WTC11 (cell line): ENCODE data around the gene TRAF2. TPM values are rescaled to one million over a fixed set of nuclear protein-coding genes. Genes with fewer than 3 reads are reported as not detected.
A peak's percentile ranks its signal among the peaks of the same experiment; 100 is the strongest.

Source experiments
- ATAC-seq: fragments of 200-7000 bp; cut with Tn5 transposase; 2 replicates; pipeline ENCODE4 v1.10.0; 2021; ENCODE audit warnings: mild to moderate bottlenecking, moderate library complexity
- CTCF ChIA-PET: fragments of 300-600 bp; sonication (Branson Sonifier 250); formaldehyde crosslinking; loops from one replicate; lab custom pipeline; 2021; ENCODE audit warnings: antibody characterized with exemption; lab: Charles Lee
- POLR2A ChIA-PET: fragments of 350-600 bp; sonication (Branson Sonifier 250); formaldehyde crosslinking; loops from one replicate; lab custom pipeline; 2021; ENCODE audit warnings: antibody characterized with exemption; lab: Charles Lee
- DNase-seq: peaks from one replicate; pipeline ENCODE4 v3.0.0; 2021; ENCODE audit warnings: low spot score
- H3K27ac Mint-ChIP-seq: 2 replicates; pipeline ENCODE4 v1.8.0; 2021; ENCODE audit warnings: mixed read lengths
- H3K27me3 Mint-ChIP-seq: 2 replicates; pipeline ENCODE4 v1.8.0; 2021; ENCODE audit warnings: low read depth, mild to moderate bottlenecking, moderate library complexity, mixed read lengths
- H3K36me3 Mint-ChIP-seq: 2 replicates; pipeline ENCODE4 v1.8.0; 2021; ENCODE audit warnings: mixed read lengths
- H3K4me1 Mint-ChIP-seq: 2 replicates; pipeline ENCODE4 v1.8.0; 2022; ENCODE audit warnings: mixed read lengths
- H3K4me3 Mint-ChIP-seq: 2 replicates; pipeline ENCODE4 v1.8.0; 2021; ENCODE audit warnings: mild to moderate bottlenecking, moderate library complexity, mixed read lengths
- H3K9me3 Mint-ChIP-seq: 2 replicates; pipeline ENCODE4 v1.8.0; 2021; ENCODE audit warnings: mixed read lengths
- AR ChIP-seq: fragments of 250-450 bp; sonication (Bioruptor Pico); IDR thresholded peaks from 2 replicates; pipeline ENCODE4 v1.9.0; 2021; ENCODE audit warnings: mild to moderate bottlenecking
- ATF6 ChIP-seq: sonication (generic); formaldehyde crosslinking; IDR thresholded peaks from 2 replicates; pipeline ENCODE4 v1.8.1; 2023; ENCODE audit warnings: mild to moderate bottlenecking, missing genetic modification reagents
- E2F4 ChIP-seq: sonication (generic); formaldehyde crosslinking; IDR thresholded peaks from 2 replicates; pipeline ENCODE4 v1.8.1; 2022; ENCODE audit warnings: low read depth, mild to moderate bottlenecking, moderate library complexity, missing genetic modification reagents, borderline replicate concordance
- ESRRA ChIP-seq: sonication (generic); formaldehyde crosslinking; IDR thresholded peaks from 2 replicates; pipeline ENCODE4 v1.8.1; 2022; ENCODE audit warnings: mild to moderate bottlenecking, missing genetic modification reagents, borderline replicate concordance
- ETV6 ChIP-seq: sonication (generic); formaldehyde crosslinking; IDR thresholded peaks from 2 replicates; pipeline ENCODE4 v1.8.1; 2022; ENCODE audit warnings: mild to moderate bottlenecking, missing genetic modification reagents
- FOXJ3 ChIP-seq: sonication (generic); formaldehyde crosslinking; IDR thresholded peaks from 2 replicates; pipeline ENCODE4 v1.9.0; 2021; ENCODE audit warnings: missing genetic modification reagents, mild to moderate bottlenecking, borderline replicate concordance
- GTF2I ChIP-seq: fragments of 250-450 bp; sonication (Bioruptor Pico); conservative IDR thresholded peaks from 2 replicates; pipeline ENCODE4 v1.4.0; 2021; ENCODE audit warnings: mild to moderate bottlenecking
- MAX ChIP-seq: sonication (generic); formaldehyde crosslinking; IDR thresholded peaks from 2 replicates; pipeline ENCODE4 v1.8.0; 2022; ENCODE audit warnings: mild to moderate bottlenecking, missing genetic modification reagents
- MXD4 ChIP-seq: fragments of 250-450 bp; sonication (Bioruptor Pico); IDR thresholded peaks from 2 replicates; pipeline ENCODE4 v1.8.0; 2021; ENCODE audit warnings: mild to moderate bottlenecking, moderate library complexity, borderline replicate concordance
- MYBL2 ChIP-seq: sonication (generic); formaldehyde crosslinking; IDR thresholded peaks from 2 replicates; pipeline ENCODE4 v1.8.1; 2023; ENCODE audit warnings: mild to moderate bottlenecking, moderate library complexity, missing genetic modification reagents
- OVOL2 ChIP-seq: fragments of 250-450 bp; sonication (Bioruptor Pico); IDR thresholded peaks from 2 replicates; pipeline ENCODE4 v1.9.0; 2021; ENCODE audit warnings: mild to moderate bottlenecking, borderline replicate concordance
- SMAD4 ChIP-seq: sonication (generic); formaldehyde crosslinking; IDR thresholded peaks from 2 replicates; pipeline ENCODE4 v1.8.0; 2022; ENCODE audit warnings: mild to moderate bottlenecking, missing genetic modification reagents
- SP1 ChIP-seq: sonication (generic); formaldehyde crosslinking; conservative IDR thresholded peaks from 2 replicates; pipeline ENCODE4 v1.8.1; 2022; ENCODE audit warnings: missing genetic modification reagents
- TP53 ChIP-seq: sonication (generic); formaldehyde crosslinking; IDR thresholded peaks from 2 replicates; pipeline ENCODE4 v1.8.1; 2023; ENCODE audit warnings: mild to moderate bottlenecking, missing genetic modification reagents
- USF1 ChIP-seq: sonication (generic); formaldehyde crosslinking; IDR thresholded peaks from 2 replicates; pipeline ENCODE4 v1.8.0; 2022; ENCODE audit warnings: mild to moderate bottlenecking, missing genetic modification reagents
- ZNF263 ChIP-seq: sonication (generic); formaldehyde crosslinking; IDR thresholded peaks from 2 replicates; pipeline ENCODE4 v1.8.1; 2022; ENCODE audit warnings: low read depth, mild to moderate bottlenecking, moderate library complexity, missing genetic modification reagents
- ZNF281 ChIP-seq: sonication (generic); formaldehyde crosslinking; IDR thresholded peaks from 2 replicates; pipeline ENCODE4 v1.8.0; 2023; ENCODE audit warnings: mild to moderate bottlenecking, missing genetic modification reagents
- ZNF396 ChIP-seq: fragments of 250-450 bp; sonication (Bioruptor Pico); IDR thresholded peaks from 2 replicates; pipeline ENCODE4 v1.8.0; 2021; ENCODE audit warnings: mild to moderate bottlenecking, moderate library complexity, borderline replicate concordance
- ZNF423 ChIP-seq: fragments of 250-450 bp; sonication (Bioruptor Pico); IDR thresholded peaks from 2 replicates; pipeline ENCODE4 v2.1.2; 2022; ENCODE audit warnings: mild to moderate bottlenecking, moderate library complexity
- ZNF671 ChIP-seq: fragments of 250-450 bp; sonication (Bioruptor Pico); IDR thresholded peaks from 2 replicates; pipeline ENCODE4 v1.8.0; 2021; ENCODE audit warnings: mild to moderate bottlenecking
- ZSCAN18 ChIP-seq: fragments of 250-450 bp; sonication (Bioruptor Pico); IDR thresholded peaks from 2 replicates; pipeline ENCODE4 v2.1.2; 2022; ENCODE audit warnings: mild to moderate bottlenecking, moderate library complexity
- total RNA-seq: library from RNA; stranded (reverse); gene quantifications from 3 replicates; pipeline ENCODE4 v1.2.3, GENCODE V29; 2021

The TRAF2 gene
- total RNA-seq, 1 experiment from 2014 or later = 55.0 TPM

- TF ChIP-seq OVOL2 (CRISPR knock-in tag) = no peak
- TF ChIP-seq ATF6 (CRISPR knock-in tag) = no peak
- no peak for TF ChIP-seq SP1
- TF ChIP-seq ETV6 (CRISPR knock-in tag) = no peak
- peak; percentile 87; the same call in 1 of the 2 replicates for TF ChIP-seq ESRRA
- no peak for TF ChIP-seq AR (CRISPR knock-in tag)
- TF ChIP-seq SMAD4 (CRISPR knock-in tag) = no peak
- TF ChIP-seq USF1 = peak; percentile 45; the same call in 1 of the 2 replicates
- no peak for TF ChIP-seq ZSCAN18 (CRISPR knock-in tag)
- TF ChIP-seq ZNF423 (CRISPR knock-in tag) = no peak
- no peak for TF ChIP-seq E2F4
- TF ChIP-seq FOXJ3 = no peak
- TF ChIP-seq MAX = peak; percentile 21; the same call in 1 of the 2 replicates
Observed at GRCh38 chr9:136965771-136966484, 79.6 kb downstream of the TRAF2 start (continued).

- Mint-ChIP-seq H3K36me3 (no peaks in the 10 kb centered on the region), H3K9me3 (no peaks in the 10 kb centered on the region), H3K27ac (no peak overlapping the region), H3K27me3 (no peaks in the 10 kb centered on the region), H3K4me3 (no peak overlapping the region), H3K4me1 (peaks cover 10% of the 10 kb centered on the region)
- ATAC-seq = no peak
- TF ChIP-seq MXD4 (CRISPR knock-in tag) = no peak
- TF ChIP-seq ZNF423 (CRISPR knock-in tag) = no peak
- TF ChIP-seq ETV6 (CRISPR knock-in tag) = no peak
- no peak for TF ChIP-seq ZNF263 (CRISPR knock-in tag)
- no peak for TF ChIP-seq ZNF281
- no peak for TF ChIP-seq MYBL2 (CRISPR knock-in tag)
- no peak for TF ChIP-seq ZNF671 (CRISPR knock-in tag)
- no peak for TF ChIP-seq GTF2I (CRISPR knock-in tag)
- TF ChIP-seq TP53 (CRISPR knock-in tag) = no peak
- no peak for TF ChIP-seq ZNF396 (CRISPR knock-in tag)
- no peak for DNase-seq
- CTCF ChIA-PET = interaction anchor here (0.6 to 4.5 kb wide), 5 partner anchors 10 to 99 kb away, joined by 3 to 19 read pairs (median 5); no protein-coding TSS in a partner anchor
- POLR2A ChIA-PET = interaction anchor here (0.6 kb wide), 1 partner anchor 408 kb away, joined by 5 read pairs; no protein-coding TSS in a partner anchor
Observed at GRCh38 chr9:136968333-136969127, 82.2 kb downstream of the TRAF2 start.
